GM19099 (cell line): ENCODE data around the gene CCDC191.
A peak's percentile ranks its signal among the peaks of the same experiment; 100 is the strongest.

Experiments
- POLR2A ChIP-seq: IDR thresholded peaks from 3 replicates; pipeline ENCODE4 v1.6.1; 2011; ENCODE audit warnings: low read depth; ENCODE audit not compliant: insufficient read length; ENCODE audit errors: extremely low read depth

CCDC191 gene

GRCh38 chr3:114056130-114057010 is at the start of gene CCDC191, which contains the start of gene QTRT2:
Gene CCDC191 (minus strand): TSS chr3:114056526. CDS start chr3:114056466, 60 bp downstream.
Gene QTRT2 (plus strand): TSS chr3:114056737. CDS start chr3:114065258, 8,521 bp downstream.
- peak; percentile 55 for TF ChIP-seq POLR2A

- no peak for TF ChIP-seq POLR2A
Observed at GRCh38 chr3:114104414-114104813, 48.1 kb upstream of the CCDC191 start.

- no peak for TF ChIP-seq POLR2A
Observed at GRCh38 chr3:114103858-114104257, 47.5 kb upstream of the CCDC191 start.

GRCh38 chr3:114103181-114103580 is 46.9 kb upstream of the CCDC191 start:
- no peak for TF ChIP-seq POLR2A

GRCh38 chr3:114101101-114101500 is 44.8 kb upstream of the CCDC191 start:
- TF ChIP-seq POLR2A: no peak

GRCh38 chr3:114095796-114096195 is 39.5 kb upstream of the CCDC191 start:
- no peak for TF ChIP-seq POLR2A

- TF ChIP-seq POLR2A: no peak
Observed at GRCh38 chr3:114093596-114093995, 37.3 kb upstream of the CCDC191 start.

GRCh38 chr3:114093016-114093380 is 36.7 kb upstream of the CCDC191 start:
- no peak for TF ChIP-seq POLR2A

GRCh38 chr3:114092151-114093015 is 36.1 kb upstream of the CCDC191 start:
- TF ChIP-seq POLR2A: no peak

GRCh38 chr3:114089675-114090074 is 33.3 kb upstream of the CCDC191 start:
- no peak for TF ChIP-seq POLR2A

GRCh38 chr3:114086356-114086755 is 30.0 kb upstream of the CCDC191 start:
- TF ChIP-seq POLR2A: no peak

GRCh38 chr3:114083112-114083511 is 26.8 kb upstream of the CCDC191 start:
- TF ChIP-seq POLR2A: no peak

- no peak for TF ChIP-seq POLR2A
Observed at GRCh38 chr3:114081037-114081436, 24.7 kb upstream of the CCDC191 start.

GRCh38 chr3:114080201-114080600 is 23.9 kb upstream of the CCDC191 start:
- TF ChIP-seq POLR2A: no peak

- TF ChIP-seq POLR2A: no peak
Observed at GRCh38 chr3:114079761-114080160, 23.4 kb upstream of the CCDC191 start.
